T-helper 22 cell (primary cell): ENCODE measurements around the gene SLC16A6.
"Not testable (repeated sequence)": the region's sequence is repeated elsewhere in the genome, so short reads cannot be mapped to it uniquely, and the experiment has no call there.

Source experiments
- DNase-seq: peaks from one replicate; pipeline ENCODE4 v3.0.0-alpha.2; 2020; ENCODE audit warnings: low read depth

The SLC16A6 gene

DNA sequence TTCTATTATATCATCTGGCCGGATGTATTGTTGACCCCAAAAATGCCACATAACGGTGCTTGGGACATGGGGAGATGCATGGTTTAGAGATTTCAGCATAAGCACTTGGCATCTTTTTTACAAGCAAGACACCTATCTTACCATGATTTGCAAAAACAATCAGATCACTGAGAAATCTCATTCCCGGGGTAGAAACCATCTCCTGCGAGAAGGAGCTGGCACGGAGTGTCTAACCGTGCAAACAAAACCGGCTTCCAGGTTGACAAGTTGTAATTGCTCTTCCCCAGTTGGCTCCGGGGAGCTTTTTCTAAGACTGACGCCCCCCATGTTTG is 1.0 kb downstream of the SLC16A6 start:
- DNase-seq = no peak

DNA sequence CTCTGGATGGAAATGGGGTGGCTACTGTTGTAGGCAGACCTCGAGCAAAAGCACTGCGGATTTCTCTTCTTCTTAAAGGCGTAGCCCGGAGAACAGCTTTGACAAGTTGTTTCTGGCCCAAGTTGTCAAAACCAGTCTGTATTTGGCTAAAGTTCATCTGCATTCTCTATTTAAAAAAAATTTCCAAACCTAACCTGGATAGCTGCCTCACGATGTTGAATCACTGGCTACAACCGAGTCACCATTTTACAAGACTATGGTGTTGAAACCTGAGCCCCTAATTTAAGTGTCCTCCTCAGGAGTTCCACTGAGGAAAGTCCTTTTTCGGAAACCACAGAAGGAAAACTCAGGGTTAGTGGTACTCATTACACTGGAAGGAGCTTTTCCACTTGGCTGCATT is 1.5 kb downstream of the SLC16A6 start:
- DNase-seq = no peak

DNA sequence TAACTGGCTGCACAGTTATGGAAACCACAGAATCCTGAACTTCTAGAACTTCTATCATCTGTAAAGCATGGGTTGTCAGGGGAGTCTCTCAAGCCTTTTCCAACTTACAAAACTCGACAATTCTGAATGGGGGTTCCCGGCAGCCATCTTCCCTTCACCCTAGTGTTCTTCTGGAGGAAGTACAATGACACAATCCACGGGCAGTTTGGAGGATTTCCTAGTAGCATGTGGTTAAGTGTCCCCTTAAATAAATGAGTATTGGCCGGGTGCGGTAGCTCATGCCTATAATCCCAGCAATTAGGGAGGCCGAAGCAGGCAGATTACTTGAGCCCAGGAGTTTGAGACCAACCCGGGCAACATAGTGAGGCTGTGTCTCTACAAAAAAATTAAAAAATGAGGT is 2.1 kb downstream of the SLC16A6 start:
- DNase-seq = no peak

DNA sequence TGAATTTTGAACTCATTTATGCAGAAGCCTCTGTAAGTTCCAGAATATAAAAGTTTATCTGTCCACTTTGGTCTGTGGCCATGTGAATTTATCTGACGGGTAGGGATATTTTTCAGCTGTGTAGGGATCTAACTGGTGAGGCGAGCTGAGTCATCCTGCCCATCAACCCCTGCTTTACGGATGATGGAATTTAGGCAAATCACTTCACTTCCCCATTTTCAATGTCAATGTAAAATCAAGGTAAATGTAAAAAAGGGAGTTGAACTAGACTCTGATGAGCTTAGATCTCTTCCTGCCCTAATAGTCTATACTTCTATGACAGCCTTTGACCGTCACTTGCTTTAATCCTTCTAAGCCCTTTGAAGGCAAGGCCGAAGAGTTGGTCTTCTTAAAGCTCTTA is 2.6 kb downstream of the SLC16A6 start:
- DNase-seq = no peak

DNA sequence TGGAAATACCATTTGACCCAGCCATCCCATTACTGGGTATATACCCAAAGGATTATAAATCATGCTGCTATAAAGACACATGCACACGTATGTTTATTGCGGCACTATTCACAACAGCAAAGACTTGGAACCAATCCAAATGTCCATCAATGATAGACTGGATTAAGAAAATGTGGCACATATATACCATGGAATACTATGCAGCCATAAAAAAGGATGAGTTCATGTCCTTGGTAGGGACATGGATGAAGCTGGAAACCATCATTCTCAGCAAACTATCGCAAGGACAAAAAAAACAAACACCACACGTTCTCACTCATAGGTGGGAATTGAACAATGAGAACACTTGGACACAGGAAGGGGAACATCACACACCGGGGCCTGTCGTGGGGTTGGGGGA is 9.0 kb downstream of the SLC16A6 start:
- DNase-seq = not testable (repeated sequence)

DNA sequence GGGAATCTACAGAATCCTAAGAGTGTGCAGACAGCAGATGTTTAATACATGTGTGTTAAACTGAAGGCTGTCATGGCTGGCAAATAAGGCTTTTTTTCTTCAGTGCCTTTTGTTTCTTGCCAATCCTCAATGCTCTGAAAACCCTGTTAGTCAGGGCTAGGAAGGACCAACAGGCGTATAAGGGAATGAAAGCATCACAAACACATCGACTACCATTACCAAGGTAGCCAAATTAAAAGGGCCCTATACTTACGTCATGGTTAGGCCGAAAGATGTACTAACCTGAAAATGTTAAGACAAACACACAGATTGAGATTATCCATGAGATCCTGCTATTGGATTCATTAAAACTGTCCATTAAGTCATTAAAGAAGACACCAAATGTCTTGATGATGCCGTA is 13.1 kb downstream of the SLC16A6 start:
- DNase-seq = no peak

DNA sequence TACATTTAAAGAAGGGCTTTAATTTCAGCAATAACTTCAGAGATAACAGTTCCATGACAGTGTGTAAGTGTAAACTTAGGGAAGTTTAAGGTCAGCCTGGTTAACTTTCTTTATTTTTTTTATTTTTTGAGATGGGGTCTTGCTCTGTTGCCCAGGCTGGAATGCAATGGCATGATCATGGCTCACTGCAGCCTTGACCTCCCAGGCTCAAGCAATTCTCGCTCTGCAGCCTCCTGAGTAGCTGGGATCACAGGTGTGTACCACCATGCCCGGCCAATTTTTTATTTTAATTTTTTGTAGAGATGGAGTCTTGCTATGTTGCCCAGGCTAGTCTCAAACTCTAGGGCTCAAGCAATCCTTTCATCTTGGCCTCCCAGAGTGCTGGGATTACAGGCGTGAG is 14.6 kb downstream of the SLC16A6 start:
- DNase-seq = not testable (repeated sequence)

DNA sequence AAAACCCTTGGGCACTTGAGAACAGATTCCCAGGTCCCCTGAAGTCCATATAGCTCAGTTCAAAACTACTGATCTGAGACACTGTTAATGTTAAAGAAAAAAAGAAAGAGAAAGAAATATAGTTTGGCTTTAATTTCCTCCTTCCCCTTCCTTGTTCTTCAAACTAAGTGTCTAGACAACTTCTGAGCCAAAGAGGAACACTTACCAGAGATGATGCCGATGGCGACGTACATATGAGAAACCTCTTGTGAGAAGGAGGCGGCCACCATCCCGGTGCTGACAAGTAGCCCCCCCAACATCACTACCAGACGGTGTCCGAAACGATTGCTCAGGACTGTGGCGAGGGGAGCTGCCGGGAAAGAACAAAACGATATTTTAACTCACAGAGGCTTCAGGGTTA is 17.2 kb downstream of the SLC16A6 start:
- DNase-seq = no peak

DNA sequence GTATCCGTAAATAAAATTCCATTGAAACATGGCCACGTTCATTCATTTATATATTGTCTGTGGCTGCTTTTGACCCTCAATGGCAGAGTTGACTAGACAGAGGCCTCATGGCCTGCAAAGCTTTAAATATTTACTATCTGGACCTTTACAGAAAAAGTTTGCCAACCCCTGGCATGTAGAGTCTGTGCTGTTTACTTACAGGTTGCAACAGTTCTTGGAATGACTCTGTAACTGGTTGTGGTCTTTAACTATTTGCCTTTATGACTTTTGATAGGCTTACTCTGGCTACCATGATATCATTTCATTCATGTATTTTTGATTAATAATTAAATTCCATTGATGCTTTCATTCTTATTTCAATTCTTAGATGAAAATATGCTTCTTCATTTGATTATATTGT is 25.1 kb downstream of the SLC16A6 start:
- DNase-seq = not testable (repeated sequence)

DNA sequence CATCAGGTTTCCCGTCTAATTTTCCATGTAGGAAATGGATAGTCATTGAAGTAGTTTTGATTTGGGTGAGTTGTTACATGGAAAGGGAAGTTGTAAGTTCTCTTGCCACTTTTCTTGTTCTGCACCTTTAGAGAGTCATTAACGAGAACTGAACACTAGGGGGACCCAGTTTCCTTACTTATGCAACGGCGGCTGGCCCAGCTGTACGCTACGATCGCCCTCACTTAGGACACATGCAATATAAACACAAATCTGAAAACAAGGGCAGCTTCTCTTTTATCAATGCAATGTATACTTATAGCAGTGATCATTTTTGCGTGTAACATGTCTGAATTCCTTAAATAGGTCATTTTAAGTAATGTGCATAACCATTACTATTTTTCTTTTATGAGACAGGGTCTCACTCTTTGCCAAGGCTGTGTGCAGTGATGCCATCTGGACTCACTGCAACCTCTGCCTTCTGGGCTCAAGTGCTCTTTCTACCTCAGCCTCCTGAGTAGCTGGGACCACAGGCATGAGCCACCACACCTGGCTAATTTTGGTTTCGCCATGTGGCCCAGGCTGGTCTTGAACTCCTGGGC is 27.7 kb downstream of the SLC16A6 start:
- not testable (repeated sequence) for DNase-seq

DNA sequence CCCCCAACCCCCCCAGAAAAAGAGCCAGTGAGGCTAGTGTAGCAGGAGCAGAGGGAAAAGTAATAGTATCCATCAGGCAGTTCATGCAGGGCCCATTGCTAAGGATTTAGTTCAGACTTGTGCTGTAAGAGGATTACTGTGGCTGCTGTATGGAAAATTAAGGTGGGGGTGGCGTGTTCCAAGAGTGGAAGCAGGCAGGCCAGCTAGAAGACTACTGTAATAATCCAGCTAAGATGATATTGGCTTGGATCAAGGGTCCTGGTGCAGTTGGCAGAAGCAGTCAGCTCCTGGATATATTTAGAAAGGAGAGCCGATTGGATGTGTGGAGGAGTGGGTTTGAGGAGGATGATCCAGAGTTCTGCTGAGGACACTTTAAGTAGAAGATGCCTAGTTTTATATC is 28.5 kb downstream of the SLC16A6 start:
- not testable (repeated sequence) for DNase-seq

DNA sequence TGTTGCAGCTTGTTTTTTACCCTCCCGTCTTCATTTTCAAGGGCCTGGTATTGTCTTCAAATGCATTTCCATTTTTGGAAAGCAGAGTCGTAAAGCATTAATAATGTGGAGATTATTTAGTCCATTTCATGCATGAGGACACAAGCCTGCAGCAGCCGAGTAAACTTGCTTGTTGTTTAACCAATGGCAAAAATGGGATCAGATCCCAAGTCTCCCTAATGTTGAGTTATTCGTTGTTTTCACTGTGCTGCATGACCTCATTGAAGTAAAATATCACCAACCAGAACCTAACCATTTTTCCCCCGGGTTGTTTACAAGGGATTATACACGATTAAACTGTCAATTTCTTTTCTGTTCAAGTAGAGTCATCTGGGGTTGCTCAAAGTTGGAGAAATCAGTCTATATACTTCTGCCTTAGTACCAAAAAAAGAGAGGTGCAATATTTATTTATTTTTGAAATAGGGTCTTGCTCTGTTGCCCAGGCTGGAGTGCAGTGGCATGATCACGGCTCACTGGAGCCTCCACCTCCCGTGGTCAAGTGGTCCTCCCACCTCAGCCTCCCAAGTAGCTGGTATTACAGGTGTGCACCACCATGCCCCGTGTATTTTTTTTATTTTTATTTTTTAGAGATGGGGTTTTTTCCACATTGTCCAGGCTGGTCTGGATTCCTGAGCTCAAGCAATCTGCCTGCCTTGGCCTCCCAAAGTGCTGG is 30.7 kb downstream of the SLC16A6 start:
- no peak for DNase-seq

DNA sequence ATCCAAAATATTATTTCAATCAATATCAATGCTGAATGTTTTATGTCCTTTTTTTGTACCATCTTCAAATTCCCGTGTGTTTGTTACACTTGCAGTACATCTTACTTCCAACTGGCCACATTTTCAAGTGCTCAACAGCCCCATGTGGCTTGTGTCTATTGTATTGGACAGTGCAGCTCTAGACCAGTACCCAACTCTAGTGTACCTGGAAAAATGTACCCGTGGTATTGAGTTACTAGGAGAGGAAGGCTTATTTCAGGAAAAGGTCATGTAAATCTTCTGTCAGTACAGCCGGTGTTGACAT is 31.3 kb downstream of the SLC16A6 start:
- DNase-seq = not testable (repeated sequence)

DNA sequence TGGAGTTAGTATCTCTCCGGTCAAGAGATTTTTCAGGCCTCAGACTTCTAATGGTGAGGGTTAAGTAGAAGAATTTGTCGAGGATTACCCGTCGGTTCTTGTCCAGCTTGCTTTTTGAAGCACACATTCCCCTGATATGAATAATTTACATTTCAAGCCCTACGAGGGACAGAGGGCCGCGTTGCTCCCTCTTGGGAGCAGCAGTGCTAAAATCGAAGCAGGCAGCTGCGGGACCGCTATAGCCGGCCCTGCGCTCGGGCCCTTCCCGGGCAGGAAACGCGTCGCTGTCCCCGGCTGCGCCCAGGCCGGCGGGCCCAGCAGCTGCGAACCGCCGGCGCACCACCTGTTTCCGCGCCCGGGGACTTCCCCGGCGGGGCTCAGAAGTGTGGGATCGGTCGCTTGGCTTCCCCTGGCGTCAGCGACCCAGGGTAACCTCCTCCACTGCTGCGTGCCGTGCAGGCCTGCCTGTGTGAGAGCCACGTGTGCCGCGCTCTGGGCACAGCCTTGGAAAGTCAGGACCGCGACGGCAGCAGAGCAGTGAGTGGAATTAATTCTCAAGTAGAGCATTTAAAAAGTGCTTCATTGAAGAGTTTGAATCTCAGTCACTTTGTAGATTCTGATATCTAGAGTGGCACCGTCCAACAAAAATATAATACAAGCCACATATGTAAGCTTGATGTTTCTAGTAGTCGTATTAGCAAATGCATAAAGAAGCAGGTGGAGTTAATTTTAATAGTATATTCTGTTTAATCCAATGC is 31.9 kb downstream of the SLC16A6 start:
- peak; percentile 85 for DNase-seq

DNA sequence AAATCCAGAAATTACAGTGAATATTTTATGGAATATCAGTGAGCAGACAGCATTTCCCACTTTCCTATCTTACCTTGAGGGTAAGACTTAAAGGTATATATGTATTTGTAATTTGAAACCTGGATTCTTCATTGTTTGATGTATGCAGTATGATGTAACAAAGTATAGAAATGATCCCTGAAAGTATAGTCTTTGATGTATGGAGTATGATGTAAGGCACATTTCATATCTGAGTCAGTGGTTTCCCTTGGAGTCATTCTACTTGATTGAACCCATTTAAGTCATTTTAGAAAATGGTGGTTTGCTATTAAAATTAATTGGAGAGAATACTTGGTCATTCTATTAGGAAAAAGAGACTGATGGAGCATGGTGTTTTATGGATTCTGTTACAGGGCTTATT is 33.0 kb downstream of the SLC16A6 start:
- DNase-seq = no peak

DNA sequence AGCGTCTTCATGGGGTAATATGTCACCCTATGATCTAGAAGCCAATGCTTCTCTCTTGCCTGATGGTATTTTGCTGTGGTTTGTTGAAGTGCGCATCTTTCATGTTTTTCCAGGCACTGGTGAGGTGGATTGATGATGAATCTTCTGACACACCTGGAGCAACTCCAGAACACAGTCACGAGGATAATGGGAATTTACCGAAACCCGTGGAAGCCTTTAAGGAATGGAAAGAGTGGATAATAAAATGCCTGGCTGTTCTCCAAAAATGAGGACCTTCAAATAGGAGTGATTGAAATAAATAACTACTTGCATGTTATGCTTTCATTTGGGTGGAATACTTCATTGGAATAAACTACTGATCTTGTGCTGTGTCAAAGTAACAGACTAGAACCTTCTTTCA is 34.2 kb downstream of the SLC16A6 start:
- not testable (repeated sequence) for DNase-seq

DNA sequence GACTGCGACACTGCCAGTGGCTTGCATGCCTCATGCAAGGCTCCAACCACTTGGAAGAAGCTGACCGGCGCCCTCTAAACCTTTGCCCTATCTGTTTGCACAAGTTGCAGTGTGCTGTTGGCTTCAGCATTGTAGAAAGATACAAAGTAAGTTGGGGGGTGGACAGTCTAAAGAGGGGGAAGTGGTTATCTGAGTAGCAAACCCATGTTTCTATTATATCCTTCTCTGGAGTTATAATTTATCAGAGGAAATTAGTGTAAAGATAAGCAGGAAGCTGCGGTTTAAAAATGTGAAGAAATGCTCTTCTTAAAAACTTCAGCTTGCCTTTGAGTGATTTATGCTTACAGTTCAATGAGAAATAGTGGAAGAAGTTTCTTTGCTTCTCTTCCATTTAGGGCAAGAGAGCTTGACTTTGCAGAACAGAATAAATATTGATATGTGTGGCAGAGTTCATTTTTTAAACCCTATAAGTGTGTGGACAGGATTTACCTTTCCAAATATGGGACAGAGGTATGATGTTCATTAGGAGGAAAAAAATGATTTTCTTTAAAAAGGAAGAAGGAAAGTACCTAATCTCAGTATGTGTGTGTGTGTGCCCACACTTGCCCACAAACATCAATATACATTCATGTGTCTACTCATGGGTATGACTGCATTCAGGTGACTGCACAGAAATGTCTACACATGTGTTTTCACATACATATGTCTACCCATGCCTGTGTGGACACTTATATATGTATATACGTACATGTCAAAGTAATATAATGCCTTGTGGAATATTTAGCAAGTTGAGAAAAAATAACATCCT is 35.0 kb downstream of the SLC16A6 start:
- no peak for DNase-seq

DNA sequence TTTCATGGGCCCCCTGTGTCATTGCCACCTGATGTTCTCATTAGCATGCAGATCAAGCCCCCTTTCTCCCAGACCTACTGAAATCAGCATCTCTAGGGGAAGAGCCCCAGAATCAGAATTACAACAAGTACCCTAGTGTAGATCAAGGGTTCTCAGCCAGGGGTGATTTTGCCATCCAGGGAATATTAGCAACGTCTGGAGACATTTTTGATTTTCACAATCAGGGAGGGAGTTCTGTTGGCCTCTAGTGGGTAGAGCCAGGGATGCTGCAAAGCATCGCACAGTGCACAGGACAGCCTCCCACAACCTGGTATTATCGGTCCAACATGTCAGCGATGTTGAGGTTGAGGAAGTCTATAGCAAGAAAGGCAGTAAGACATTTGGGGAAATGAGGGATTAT is 35.8 kb downstream of the SLC16A6 start:
- no peak for DNase-seq

DNA sequence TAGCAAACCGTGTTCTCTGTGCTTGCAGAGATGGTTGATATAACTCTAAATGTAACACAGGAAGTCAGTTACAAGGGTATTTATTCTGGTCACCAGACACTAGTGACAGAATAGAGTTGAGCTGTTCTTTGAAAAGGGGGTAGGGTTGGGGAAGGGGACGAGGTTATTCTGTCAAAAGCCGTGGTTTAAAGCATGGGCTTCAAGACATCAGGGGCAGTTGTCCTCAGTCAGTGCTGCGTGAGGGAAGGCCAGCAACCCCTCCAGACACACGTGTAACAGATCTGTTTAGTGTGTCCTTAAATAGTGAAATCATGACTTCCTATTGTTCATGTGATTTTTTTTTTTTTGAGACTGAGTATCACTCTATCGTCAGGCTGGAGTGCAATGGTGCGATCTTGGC is 37.5 kb downstream of the SLC16A6 start:
- not testable (repeated sequence) for DNase-seq

DNA sequence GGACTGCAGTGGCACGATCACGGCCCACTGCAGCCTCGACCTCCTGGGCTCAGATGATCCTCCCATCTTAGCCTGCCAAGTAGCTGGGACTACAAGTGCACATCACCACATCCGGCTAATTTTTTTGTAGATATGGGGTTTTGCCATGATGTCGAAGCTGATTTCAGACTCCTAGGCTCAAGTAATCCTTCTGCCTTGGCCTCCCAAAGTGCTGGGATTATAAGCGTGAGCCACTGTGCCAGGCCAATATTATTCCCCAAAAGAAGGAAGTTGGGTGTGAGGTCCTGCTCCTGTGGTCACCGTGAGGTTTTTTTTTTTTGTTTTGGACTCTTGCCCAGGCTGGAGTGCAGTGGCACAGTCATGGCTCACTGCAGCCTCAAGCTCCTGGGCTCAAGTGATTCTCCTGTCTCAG is 41.6 kb downstream of the SLC16A6 start:
- DNase-seq = peak; percentile 28

DNA sequence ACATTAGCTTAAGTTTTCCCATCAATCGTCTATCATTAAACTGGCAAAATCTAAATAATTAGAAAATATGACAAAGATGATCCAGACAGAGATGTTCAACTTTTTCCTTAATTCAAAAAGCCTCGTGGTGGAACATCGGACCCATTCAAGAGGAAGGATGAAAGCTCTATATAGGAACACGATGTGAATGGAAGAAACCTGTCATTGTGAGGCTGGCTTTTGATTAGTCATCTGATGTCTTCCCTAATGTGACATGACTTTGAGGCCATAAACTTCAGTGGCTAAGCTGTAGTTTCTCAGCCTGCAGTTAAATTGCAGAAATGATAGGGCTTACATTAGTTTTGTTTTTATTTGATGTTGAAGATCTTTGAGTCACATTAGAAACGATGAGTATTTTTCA is 42.0 kb downstream of the SLC16A6 start:
- DNase-seq = no peak

DNA sequence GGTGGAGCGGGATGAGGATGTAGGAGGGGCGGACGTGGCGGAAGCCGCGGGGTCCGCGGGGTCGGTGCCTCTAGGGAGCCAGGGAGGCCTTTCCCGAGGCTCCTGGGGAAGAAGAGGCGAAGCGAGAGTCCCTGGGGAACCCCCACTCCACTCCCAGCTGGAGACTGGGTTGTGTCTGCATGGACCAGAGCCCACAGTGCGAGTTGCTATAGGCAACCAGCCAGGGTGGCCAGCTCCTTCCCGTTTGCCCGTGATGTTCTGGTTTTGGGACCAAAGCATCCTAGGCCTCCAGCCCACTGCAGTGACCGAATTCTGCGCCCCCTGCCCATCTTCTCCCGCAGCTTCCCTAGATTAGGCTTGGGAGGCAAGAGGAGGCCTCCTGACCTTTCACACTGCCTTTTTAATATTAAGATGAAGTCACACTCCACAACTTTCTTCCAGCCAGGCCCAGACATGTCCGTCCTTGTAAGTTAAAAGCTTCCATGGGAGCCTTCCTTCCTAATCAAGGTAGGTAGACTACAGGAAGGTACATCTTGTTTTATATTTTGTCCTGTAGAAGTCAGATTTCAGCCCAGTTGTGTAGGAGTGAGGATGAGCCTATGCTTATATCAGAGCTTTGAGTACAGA is 42.6 kb downstream of the SLC16A6 start:
- DNase-seq = no peak
